Endodermal cell (in vitro differentiated cells): ENCODE results near the gene GPR68. TPM values are rescaled to one million over a fixed set of nuclear protein-coding genes. Genes with fewer than 3 reads are reported as not detected.
A peak's percentile ranks its signal among the peaks of the same experiment; 100 is the strongest.

Experiments
- DNase-seq: peaks from one replicate; pipeline ENCODE4 v3.0.0-alpha.2; 2017
- H3K27ac ChIP-seq: 2 replicates; pipeline ENCODE4 v1.5.1; 2013; ENCODE audit warnings: mild to moderate bottlenecking, low read depth, low read length, moderate library complexity
- H3K27me3 ChIP-seq: 2 replicates; pipeline ENCODE4 v1.6.1; 2013; ENCODE audit warnings: mild to moderate bottlenecking, low read length, moderate library complexity; ENCODE audit not compliant: insufficient read depth, control insufficient read depth, poor library complexity, severe bottlenecking
- H3K36me3 ChIP-seq: 2 replicates; pipeline ENCODE4 v1.7.0; 2013; ENCODE audit warnings: mild to moderate bottlenecking, low read length, moderate library complexity; ENCODE audit not compliant: control insufficient read depth, insufficient read depth
- H3K4me1 ChIP-seq: one replicate; pipeline ENCODE4 v1.7.0; 2013; ENCODE audit warnings: low read length; ENCODE audit not compliant: control insufficient read depth, insufficient read depth
- H3K4me3 ChIP-seq: 2 replicates; pipeline ENCODE4 v1.5.1; 2013; ENCODE audit warnings: mild to moderate bottlenecking, low read length, moderate library complexity
- H3K9ac ChIP-seq: 2 replicates; pipeline ENCODE4 v1.6.1; 2013; ENCODE audit warnings: mild to moderate bottlenecking, low read length, moderate library complexity; ENCODE audit not compliant: poor library complexity, severe bottlenecking; ENCODE audit errors: extremely low read depth
- H3K9me3 ChIP-seq: 2 replicates; pipeline ENCODE4 v1.6.1; 2013; ENCODE audit warnings: mild to moderate bottlenecking, low read length, moderate library complexity; ENCODE audit not compliant: control insufficient read depth
- H3K27ac Mint-ChIP-seq: 2 replicates; pipeline ENCODE4 v1.8.0; 2020; ENCODE audit warnings: mixed read lengths
- H3K27me3 Mint-ChIP-seq: 2 replicates; pipeline ENCODE4 v1.8.0; 2021; ENCODE audit warnings: mild to moderate bottlenecking, mixed read lengths; ENCODE audit not compliant: insufficient read depth
- H3K36me3 Mint-ChIP-seq: 2 replicates; pipeline ENCODE4 v1.8.0; 2020; ENCODE audit warnings: low read depth, mixed read lengths
- H3K4me1 Mint-ChIP-seq: 2 replicates; pipeline ENCODE4 v1.8.0; 2020; ENCODE audit warnings: mixed read lengths
- H3K4me3 Mint-ChIP-seq: 2 replicates; pipeline ENCODE4 v1.8.0; 2020; ENCODE audit warnings: mild to moderate bottlenecking, moderate library complexity, mixed read lengths
- H3K9me3 Mint-ChIP-seq: 2 replicates; pipeline ENCODE4 v1.8.0; 2020; ENCODE audit warnings: mild to moderate bottlenecking, mixed read lengths
- WGBS, 2 experiments: methylation state at CpG; one replicate each; pipeline versions ENCODE4 v1.1.5 to v1.1.7; 2013; ENCODE audit warnings: missing lambda C conversion rate in 2 of 2, mixed read lengths in 1 of 2; ENCODE audit not compliant: insufficient coverage in 1 of 2, insufficient read length in 1 of 2; 5-methylcytosine and 5-hydroxymethylcytosine counted together
- total RNA-seq, 2 donors: library from RNA; stranded (reverse); fragmentation: NEBNext Ultra II Directional in 1 of 2; extraction: Animal tissue kit (Norgen Biotek cat#: 25700) in 1 of 2; gene quantifications; 2 replicates in 1 of 2; 3 replicates in 1 of 2; pipeline ENCODE4 v1.2.1, GENCODE V29; 2021
- TF ChIP-seq, protein P1 (sequence below): fragments of 200-600 bp; sonication (generic); conservative IDR thresholded peaks from 2 replicates; pipeline ENCODE4 v1.5.0; 2021; ENCODE audit warnings: antibody characterized with exemption, mild to moderate bottlenecking

The GPR68 gene
- total RNA-seq, 2 donors from 2014 or later, result 0.38 to 0.44 TPM

DNA sequence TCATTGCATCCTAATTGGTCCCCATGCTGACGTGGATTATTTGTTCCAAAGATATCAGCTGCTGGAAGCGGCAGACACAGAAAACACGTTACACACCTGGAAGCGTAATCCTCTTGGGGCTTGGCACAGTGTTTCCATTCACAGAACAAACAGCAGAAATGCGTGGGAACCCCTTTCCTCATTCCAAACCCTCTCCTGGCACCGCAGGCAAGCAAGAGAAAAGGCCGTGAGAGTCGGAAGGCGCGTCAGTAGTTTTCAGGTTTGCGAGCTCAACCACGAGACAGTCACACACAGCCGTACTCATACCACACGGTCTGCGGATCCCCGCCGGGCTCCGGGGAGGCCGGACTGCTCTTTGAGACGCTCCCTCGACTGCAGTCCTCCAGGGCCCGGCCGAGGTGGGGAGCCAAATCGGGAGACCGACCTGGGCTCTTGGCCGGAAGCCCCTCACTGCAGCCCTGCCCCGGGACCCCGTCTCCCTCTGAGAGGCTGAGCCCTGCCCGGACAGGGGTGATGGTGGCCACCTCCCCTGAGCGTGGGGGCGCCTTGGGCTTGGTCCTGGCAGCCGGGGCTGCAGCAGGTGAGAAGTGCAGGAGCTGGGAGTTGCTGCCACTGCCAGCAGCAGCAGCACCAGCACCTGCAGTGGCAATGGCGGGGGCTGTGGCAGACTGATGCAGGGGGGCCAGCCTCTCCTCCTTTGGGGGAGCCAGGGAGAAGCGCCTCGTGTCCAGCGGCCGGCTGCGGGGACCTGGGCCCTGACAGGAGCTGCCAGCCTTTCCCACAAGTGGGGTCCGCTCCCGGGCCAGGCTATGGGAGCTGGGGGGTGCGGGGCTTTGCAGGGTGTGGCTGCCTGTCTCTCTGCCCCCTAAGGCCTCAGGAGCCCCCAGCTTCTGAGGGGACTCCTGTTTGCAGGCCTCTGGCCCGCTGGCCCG, 28.1 kb upstream of the GPR68 start:
- H3K4me1 ChIP-seq, result no peaks in the 10 kb centered on the region
- H3K27me3 ChIP-seq, result no peaks in the 10 kb centered on the region
- H3K27ac Mint-ChIP-seq, result peak overlapping the region; percentile 65
- TF ChIP-seq, protein P1, sequence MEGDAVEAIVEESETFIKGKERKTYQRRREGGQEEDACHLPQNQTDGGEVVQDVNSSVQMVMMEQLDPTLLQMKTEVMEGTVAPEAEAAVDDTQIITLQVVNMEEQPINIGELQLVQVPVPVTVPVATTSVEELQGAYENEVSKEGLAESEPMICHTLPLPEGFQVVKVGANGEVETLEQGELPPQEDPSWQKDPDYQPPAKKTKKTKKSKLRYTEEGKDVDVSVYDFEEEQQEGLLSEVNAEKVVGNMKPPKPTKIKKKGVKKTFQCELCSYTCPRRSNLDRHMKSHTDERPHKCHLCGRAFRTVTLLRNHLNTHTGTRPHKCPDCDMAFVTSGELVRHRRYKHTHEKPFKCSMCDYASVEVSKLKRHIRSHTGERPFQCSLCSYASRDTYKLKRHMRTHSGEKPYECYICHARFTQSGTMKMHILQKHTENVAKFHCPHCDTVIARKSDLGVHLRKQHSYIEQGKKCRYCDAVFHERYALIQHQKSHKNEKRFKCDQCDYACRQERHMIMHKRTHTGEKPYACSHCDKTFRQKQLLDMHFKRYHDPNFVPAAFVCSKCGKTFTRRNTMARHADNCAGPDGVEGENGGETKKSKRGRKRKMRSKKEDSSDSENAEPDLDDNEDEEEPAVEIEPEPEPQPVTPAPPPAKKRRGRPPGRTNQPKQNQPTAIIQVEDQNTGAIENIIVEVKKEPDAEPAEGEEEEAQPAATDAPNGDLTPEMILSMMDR, result no peak
- no peaks in the 10 kb centered on the region for H3K4me1 Mint-ChIP-seq
- peak overlapping the region; percentile 6 for H3K27ac ChIP-seq
- no peak overlapping the region for H3K4me3 Mint-ChIP-seq
- no peaks in the 10 kb centered on the region for H3K9me3 ChIP-seq
- no peak overlapping the region for H3K9ac ChIP-seq
- DNase-seq, result no peak
- H3K27me3 Mint-ChIP-seq, result no peaks in the 10 kb centered on the region
- H3K9me3 Mint-ChIP-seq, result no peaks in the 10 kb centered on the region
- no peak overlapping the region for H3K4me3 ChIP-seq
- peaks cover 37% of the 10 kb centered on the region for H3K36me3 Mint-ChIP-seq
- peaks cover 22% of the 10 kb centered on the region for H3K36me3 ChIP-seq
- 94 to 98% methylated on average over 10 to 43 of the region's 43 CpGs for WGBS, 2 experiments

DNA sequence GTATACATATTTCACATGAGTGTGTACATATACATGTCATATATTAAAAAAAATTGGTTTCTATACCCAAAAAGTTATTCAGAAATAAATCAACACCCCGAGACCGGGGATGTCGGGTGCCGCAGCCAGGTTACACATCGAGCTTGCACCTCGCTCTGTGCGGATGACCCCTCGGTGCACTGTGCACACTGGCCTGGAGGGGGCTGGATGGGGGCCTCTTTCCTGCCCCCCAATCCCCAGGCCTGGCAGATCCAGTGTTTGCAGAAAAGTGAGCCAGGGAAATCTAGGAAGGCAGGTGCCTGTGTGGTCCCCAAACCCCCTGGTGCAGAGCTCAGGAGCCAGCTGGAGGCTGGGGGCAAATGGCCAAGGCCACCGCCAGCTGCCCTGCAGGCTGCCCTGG, 27.1 kb upstream of the GPR68 start:
- Histone ChIP-seq H3K36me3 (peaks cover 15% of the 10 kb centered on the region), H3K4me3 (no peak overlapping the region), H3K27me3 (no peaks in the 10 kb centered on the region), H3K4me1 (no peaks in the 10 kb centered on the region), H3K9ac (no peak overlapping the region), H3K9me3 (no peaks in the 10 kb centered on the region), H3K27ac (no peak overlapping the region)
- H3K36me3 Mint-ChIP-seq, result peaks cover 28% of the 10 kb centered on the region
- no peak overlapping the region for H3K27ac Mint-ChIP-seq
- H3K9me3 Mint-ChIP-seq, result no peaks in the 10 kb centered on the region
- 97 to 100% methylated on average over 3 to 9 of the region's 9 CpGs for WGBS, 2 experiments
- no peaks in the 10 kb centered on the region for H3K4me1 Mint-ChIP-seq
- no peak overlapping the region for H3K4me3 Mint-ChIP-seq
- no peaks in the 10 kb centered on the region for H3K27me3 Mint-ChIP-seq
- DNase-seq, result no peak
- TF ChIP-seq, protein P1, result peak; percentile 22

DNA sequence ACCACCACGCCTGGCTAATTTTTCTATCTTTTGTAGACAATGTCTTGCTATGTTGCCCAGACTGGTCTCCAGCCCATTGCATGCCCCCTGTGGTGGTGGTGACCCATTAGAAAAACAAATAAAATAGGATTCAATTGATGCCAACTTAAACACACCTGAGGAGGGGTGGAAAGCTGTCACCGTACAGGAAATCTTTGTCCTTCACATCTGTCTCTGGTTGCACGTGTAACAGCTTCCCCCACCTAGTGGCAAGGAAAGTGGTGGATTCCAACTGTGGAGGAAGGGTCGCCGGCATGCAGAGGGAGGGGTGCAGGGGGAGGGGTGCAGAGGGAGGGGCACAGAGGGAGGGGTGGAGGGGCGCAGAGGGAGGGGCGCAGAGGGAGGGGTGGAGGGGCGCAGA, 26.1 kb upstream of the GPR68 start:
- H3K27me3 Mint-ChIP-seq, result peaks cover 5% of the 10 kb centered on the region
- Histone ChIP-seq H3K4me1 (no peaks in the 10 kb centered on the region), H3K36me3 (peaks cover 8% of the 10 kb centered on the region), H3K9me3 (no peaks in the 10 kb centered on the region), H3K4me3 (no peak overlapping the region), H3K27me3 (peaks cover 3% of the 10 kb centered on the region), H3K9ac (no peak overlapping the region), H3K27ac (no peak overlapping the region)
- no peaks in the 10 kb centered on the region for H3K9me3 Mint-ChIP-seq
- H3K36me3 Mint-ChIP-seq, result peaks cover 21% of the 10 kb centered on the region
- WGBS, 2 experiments, result 89 to 100% methylated on average over 1 to 5 of the region's 8 CpGs
- H3K4me1 Mint-ChIP-seq, result no peaks in the 10 kb centered on the region
- TF ChIP-seq, protein P1, result no peak
- no peak for DNase-seq
- H3K27ac Mint-ChIP-seq, result no peak overlapping the region
- no peak overlapping the region for H3K4me3 Mint-ChIP-seq
